ENCODE results near the gene MBNL2.

The MBNL2 gene

DNA sequence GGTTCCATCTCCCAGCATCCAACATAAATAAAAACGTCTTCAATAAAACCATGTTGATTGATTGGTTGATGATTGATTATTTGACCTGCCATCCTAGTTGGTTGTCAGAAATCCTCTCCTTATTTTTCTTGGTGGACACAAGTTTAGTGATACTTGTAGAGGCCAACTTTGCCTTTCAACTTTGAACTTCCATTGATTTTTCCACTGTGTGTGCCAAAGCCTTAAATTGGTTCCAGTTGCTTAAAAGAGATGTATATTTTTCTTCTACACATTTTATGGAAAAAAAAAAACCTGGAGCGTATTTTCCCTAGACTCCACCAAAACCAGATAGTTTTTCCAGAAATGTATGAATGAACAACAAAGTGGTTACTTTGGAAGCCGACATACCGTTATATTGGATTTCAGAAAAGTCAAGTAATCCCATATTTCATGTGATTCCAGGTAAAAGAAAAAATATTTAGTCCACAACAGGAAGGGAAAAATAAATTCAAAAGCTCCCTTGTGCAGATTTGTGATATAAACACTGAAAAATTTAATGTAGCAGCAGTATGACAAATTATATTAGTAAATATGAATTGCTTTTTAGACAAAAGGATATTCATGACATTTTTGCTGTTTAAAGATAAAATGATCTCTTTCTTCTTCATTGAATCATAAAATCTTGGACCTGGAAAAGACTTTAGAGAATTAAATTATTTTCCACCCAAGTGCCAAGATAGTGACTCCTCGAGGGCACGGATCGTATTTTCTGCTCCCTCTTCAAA is 85.2 kb downstream of the MBNL2 start:
- DNase-seq: no peak

GRCh38 chr13:97307882-97308624 is 85.9 kb downstream of the MBNL2 start:
- DNase-seq: no peak

GRCh38 chr13:97308735-97309429 is 86.7 kb downstream of the MBNL2 start:
- DNase-seq: no peak

DNA sequence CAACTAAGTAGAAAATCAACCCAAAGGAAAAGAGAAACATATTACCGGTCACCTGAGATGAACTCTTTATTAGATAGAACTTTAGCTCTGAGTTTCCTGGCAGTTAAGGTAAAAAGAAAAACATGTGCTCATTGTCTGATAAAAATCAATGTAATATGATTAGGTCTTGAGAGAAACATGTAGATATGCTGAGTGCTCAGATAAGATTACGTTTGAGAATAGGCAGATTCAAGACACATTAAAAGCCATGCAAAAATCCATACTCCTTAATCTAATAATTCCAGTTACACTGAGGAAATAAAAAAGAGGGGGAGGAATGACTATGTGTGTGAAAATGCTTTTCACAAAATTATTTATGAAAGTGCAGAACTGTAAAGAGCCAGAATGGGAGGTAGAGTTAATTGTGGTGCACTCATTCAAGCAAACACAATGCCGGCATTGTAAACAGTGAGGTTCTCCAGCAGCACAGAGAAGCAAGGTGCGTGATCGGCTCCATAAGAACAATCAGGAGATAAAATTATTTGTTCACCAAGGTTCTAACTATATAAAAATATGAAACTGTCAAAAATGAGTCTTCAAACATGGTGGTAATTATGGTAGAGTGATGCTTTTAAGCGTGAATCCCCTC is 88.8 kb downstream of the MBNL2 start:
- peak; percentile 39 for DNase-seq

GRCh38 chr13:97311956-97312355 is 89.8 kb downstream of the MBNL2 start:
- DNase-seq: no peak

- DNase-seq: no peak
Measured at GRCh38 chr13:97313551-97314260, 91.6 kb downstream of the MBNL2 start.

GRCh38 chr13:97316390-97316789 is 94.3 kb downstream of the MBNL2 start:
- DNase-seq: no peak

GRCh38 chr13:97317933-97318332 is 95.8 kb downstream of the MBNL2 start:
- DNase-seq: no peak

GRCh38 chr13:97318532-97318931 is 96.4 kb downstream of the MBNL2 start:
- DNase-seq: no peak

DNA sequence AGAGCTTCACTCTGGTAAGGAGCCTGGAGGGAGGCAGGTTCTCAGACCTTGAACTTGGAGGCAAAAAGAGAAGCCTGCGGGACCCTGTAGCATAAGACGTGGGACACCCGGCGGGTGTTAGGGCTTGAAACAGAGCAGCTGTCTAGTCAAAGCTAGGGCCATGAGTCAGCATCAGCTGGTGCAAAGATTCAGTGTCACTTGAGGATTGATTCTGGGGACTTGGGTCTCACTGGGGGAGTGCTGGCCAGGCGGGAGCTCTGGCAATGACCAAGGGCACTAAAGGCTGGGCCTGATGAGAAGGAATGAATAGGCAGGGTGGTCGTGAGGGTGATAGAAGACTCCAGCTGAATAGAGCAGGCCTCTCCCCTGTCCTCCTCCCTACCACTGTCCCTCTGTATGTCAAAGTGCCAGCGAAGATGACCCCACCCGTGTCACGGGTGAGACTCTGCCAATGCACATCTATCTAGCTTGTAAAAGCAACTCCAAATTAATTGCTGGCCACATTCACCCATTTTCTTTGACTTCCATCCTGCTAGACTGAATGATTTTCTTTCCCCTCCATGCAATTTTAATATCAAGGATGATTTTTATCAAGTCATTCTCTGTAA is 97.1 kb downstream of the MBNL2 start:
- DNase-seq: no peak

DNA sequence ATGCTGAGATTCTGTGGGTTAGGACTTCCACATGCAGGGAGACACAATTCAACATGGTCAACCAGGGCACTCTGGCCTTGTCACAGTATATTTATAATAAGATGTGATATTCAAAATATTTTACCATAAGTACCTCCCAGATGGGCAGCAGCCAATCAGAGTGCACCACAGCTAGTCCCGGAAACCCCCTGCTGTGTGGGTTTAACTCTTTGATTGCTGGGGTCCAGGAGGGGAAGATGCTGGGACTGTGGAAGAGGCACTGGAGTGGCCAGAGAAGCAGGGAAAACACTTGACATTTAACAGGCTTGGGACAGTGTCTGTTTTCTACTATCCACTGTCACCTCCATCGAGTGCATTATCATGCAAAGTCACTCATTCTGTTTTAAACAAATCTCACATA is 99.0 kb downstream of the MBNL2 start:
- no peak for DNase-seq

- no peak for DNase-seq
Measured at GRCh38 chr13:97321616-97322321, 99.6 kb downstream of the MBNL2 start.

GRCh38 chr13:97322740-97323342 is 100.7 kb downstream of the MBNL2 start:
- DNase-seq: no peak

DNA sequence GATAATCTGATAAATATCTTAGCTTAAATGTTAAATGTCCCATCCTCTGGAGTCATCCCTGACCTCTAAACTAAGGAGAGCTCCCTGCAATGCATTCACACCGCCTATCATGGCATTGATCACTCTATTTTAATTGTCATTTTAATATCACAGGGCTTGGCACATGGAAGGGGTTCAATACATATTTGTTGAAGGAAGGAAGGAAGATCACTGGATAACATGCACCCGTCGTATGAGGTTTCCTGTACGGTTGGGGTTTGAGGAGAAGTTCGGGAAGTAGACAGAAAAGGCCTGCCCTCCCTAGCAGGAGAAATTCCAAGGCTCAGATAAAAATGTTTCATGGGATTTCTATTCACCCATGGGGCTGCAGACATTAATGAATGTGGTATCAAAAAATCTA is 102.0 kb downstream of the MBNL2 start:
- no peak for DNase-seq

DNA sequence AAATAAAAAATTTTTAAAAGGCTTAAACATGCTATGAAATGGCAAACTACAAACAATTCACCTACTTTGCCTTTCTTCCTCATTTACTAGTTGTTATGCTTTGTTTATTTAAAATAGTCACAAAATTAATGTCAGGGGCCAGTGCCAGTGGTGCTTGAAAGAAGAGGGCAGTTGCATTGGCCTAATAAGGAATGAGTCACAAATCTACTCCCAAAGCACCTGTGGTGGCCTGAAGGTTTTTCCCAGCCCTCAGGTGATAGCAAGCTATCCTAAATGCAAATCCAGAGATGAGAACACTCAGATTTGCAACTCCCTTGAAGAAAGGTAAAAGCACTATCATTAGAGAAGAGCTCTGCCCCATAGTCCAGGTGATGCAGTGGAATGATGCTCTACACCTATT is 103.6 kb downstream of the MBNL2 start:
- DNase-seq: no peak

- no peak for DNase-seq
Measured at GRCh38 chr13:97327086-97327485, 105.0 kb downstream of the MBNL2 start.

DNA sequence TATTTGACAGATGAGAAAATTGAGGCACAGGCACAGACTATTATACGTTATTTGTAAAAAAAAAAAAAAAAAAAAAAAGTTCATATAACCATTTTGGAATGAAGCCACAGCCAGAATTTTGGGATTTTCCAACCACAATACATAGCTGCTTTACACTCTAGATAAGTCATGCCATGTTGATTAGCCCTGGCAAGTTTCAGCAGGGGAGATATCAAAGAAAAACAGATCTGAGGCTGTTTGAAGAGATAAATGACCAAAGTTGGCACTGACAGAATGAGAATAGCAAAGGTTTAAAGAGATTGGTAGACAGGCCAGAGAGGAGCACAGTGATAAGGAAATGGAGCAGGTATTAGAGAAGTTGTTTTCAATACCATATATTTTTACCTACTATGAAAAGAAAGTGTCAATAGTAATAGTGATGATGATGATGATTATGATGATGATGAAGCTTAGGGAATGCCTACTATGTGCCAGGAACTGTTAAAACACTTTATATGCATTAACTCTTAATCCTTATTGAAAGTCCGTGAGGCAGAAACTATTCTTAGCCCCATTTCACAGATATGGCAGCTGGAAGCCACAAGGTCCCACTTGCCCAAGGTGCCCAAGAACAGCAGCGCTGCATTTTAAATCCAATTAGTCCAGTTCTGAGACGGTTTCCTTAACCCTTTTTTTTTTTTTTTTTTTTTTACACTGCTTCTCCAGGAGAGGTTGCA is 105.5 kb downstream of the MBNL2 start:
- DNase-seq: no peak

GRCh38 chr13:97328222-97328790 is 106.2 kb downstream of the MBNL2 start:
- no peak for DNase-seq

GRCh38 chr13:97329331-97329730 is 107.2 kb downstream of the MBNL2 start:
- DNase-seq: no peak

DNA sequence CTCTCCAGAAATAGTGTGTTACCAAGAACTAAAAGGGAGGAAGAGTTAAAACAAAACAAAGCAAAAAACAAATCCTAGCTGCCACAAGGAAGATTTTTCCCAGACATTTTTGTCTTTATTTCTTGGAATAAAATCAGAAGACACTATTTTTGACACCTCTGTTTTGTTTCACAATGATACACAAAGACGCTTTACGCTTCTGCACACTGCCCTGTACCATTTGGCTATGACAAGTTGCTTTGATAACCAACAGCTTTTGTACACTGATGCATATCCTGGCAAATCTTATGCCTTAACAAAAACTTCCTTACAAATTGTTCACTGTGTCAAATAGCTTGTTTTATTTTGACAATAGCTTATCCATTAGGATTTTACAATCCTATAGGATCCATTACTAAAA is 108.3 kb downstream of the MBNL2 start:
- no peak for DNase-seq
